ENCODE data around the gene ZNF292. TPM values are rescaled to one million over a fixed set of nuclear protein-coding genes. Genes with fewer than 3 reads are reported as not detected.

Gene ZNF292
- total and polyA plus RNA-seq, 10 of the 15 experiments (the other 5 are each of a cell fraction or from before 2014, with no cell fraction given), result 11.1 to 57.6 (median 30.6) TPM

GRCh38 chr6:87277123-87277522 is 121.8 kb downstream of the ZNF292 start:
- RAD21 ChIA-PET (ENCODE audit: unreplicated experiment), result interaction anchor here (0.7 to 1.6 kb wide), 3 partner anchors 116 to 138 kb away, joined by 3 to 5 read pairs (median 3); no protein-coding TSS in a partner anchor
- DNase-seq (ENCODE audit: low read depth, low spot score) (no peak), FAIRE-seq (peak; percentile 81), ATAC-seq (peak; percentile 63)
- SMC1A ChIA-PET (ENCODE audit: uncharacterized antibody, unreplicated experiment), result interaction anchor here (0.9 to 1.8 kb wide), 5 partner anchors 11 to 137 kb away, joined by 3 to 8 read pairs (median 4); no protein-coding TSS in a partner anchor
- H3K4me3 ChIP-seq, result no peak overlapping the region
- no peaks in the 10 kb centered on the region for H3K9me3 ChIP-seq (replicated peaks; ENCODE audit: control insufficient read depth, insufficient read depth, low read length)
- no peaks in the 10 kb centered on the region for H4K20me1 ChIP-seq (ENCODE audit: control insufficient read depth, insufficient read depth)
- CTCF ChIA-PET, result interaction anchor here (0.8 to 2.2 kb wide), 4 partner anchors 198 to 1645 kb away, joined by 3 to 7 read pairs (median 4); no protein-coding TSS in a partner anchor
- intact Hi-C loops (cut with micrococcal nuclease; ENCODE audit: unreplicated experiment) (loop anchor here (10.0 kb wide), 1 partner anchor 212 kb away; no protein-coding TSS in a partner anchor), in situ Hi-C loops (cut with MboI) (no loop called here)
- H3K27me3 ChIP-seq (replicated peaks in 1 of 2; ENCODE audit: control insufficient read depth in 2 of 2, insufficient read depth in 2 of 2, low read length in 1 of 2), result no peaks in the 10 kb centered on the region
- no peaks in the 10 kb centered on the region for H3K4me1 ChIP-seq (ENCODE audit: control insufficient read depth, insufficient read depth, low read length)
- H3K27ac ChIP-seq (ENCODE audit: control insufficient read depth, insufficient read depth), result no peak overlapping the region
- no peaks in the 10 kb centered on the region for H3K36me3 ChIP-seq (ENCODE audit: control insufficient read depth in 2 of 2, insufficient read depth in 2 of 2, low read length in 1 of 2)
- no peak for TF ChIP-seq BCL3 (IDR thresholded peaks at IDR 0.05; ENCODE audit: borderline replicate concordance, insufficient read depth, low read depth, low read length, poor library complexity, severe bottlenecking)
- TF ChIP-seq RELB (IDR thresholded peaks at IDR 0.05; ENCODE audit: low read depth), result no peak
- TF ChIP-seq JUND (IDR thresholded peaks at IDR 0.05; ENCODE audit: low read depth, low read length), result no peak
- TF ChIP-seq RAD51 (IDR thresholded peaks at IDR 0.05), result no peak
- TF ChIP-seq ASH2L (IDR thresholded peaks at IDR 0.05; ENCODE audit: borderline replicate concordance, low read depth), result no peak
- no peak for TF ChIP-seq DPF2 (IDR thresholded peaks at IDR 0.05)
- no peak for TF ChIP-seq TCF12 (IDR thresholded peaks at IDR 0.05; ENCODE audit: low read depth, low read length)
- TF ChIP-seq EED (IDR thresholded peaks at IDR 0.05; ENCODE audit: low read depth), result no peak
- TF ChIP-seq SMAD1 (IDR thresholded peaks at IDR 0.05; ENCODE audit: low read depth, partially characterized antibody), result no peak
- TF ChIP-seq KLF5 (IDR thresholded peaks at IDR 0.05; ENCODE audit: partially characterized antibody), result no peak
- peak in 2 of 3 experiments; percentile 21 to 41; a peak in 2 of 6 replicates for TF ChIP-seq CTCF (IDR thresholded peaks at IDR 0.05 in 2 of 3, conservative IDR thresholded peaks at IDR 0.05 in 1 of 3; ENCODE audit: control insufficient read depth in 2 of 3, extremely low read depth in 1 of 3, insufficient read depth in 1 of 3, low read depth in 3 of 3, low read length in 3 of 3)
- no peak for TF ChIP-seq PML (IDR thresholded peaks at IDR 0.05; ENCODE audit: low read length)
- no peak for TF ChIP-seq NBN (IDR thresholded peaks at IDR 0.05)
- peak; percentile 31; the same call in 1 of the 2 replicates for TF ChIP-seq SMC3 (IDR thresholded peaks at IDR 0.05; ENCODE audit: borderline replicate concordance, low read length)
- TF ChIP-seq RAD21 (IDR thresholded peaks at IDR 0.05; ENCODE audit: insufficient read depth, low read depth, low read length), result peak; percentile 46
- POLR2A ChIA-PET, result no interaction called here
- H3K79me2 ChIP-seq (ENCODE audit: control insufficient read depth, insufficient read depth, low read length), result no peaks in the 10 kb centered on the region
- no peak overlapping the region for H3K4me2 ChIP-seq (ENCODE audit: control insufficient read depth, insufficient read depth)
- no TSS peak for BruUV-seq (replicated peaks)
- H2AFZ ChIP-seq (ENCODE audit: control insufficient read depth, low read depth, low read length), result no peak overlapping the region
- no peak overlapping the region for H3K9ac ChIP-seq (ENCODE audit: control insufficient read depth, insufficient read depth, low read length)
